Tibial nerve (tissue), 4 donors: Measurements from ENCODE around the gene RGR. TPM values are rescaled to one million over a fixed set of nuclear protein-coding genes. Genes with fewer than 3 reads are reported as not detected.

Source experiments
- DNase-seq, 2 donors: peaks; one replicate each; pipeline ENCODE4 v3.0.0-alpha.2; 2019; ENCODE audit warnings: low spot score in 2 of 2
- H3K27ac ChIP-seq, 4 donors: fragments of 200-600 bp; sonication (generic) in 3 of 4; one replicate each; pipeline ENCODE4 v1.5.1; 2017 to 2019; ENCODE audit warnings: mild to moderate bottlenecking in 1 of 4
- H3K27me3 ChIP-seq, 2 donors: fragments of 200-600 bp; sonication (generic) in 1 of 2; one replicate each; pipeline versions ENCODE4 v1.5.1 to v1.6.0; 2017 to 2019
- H3K36me3 ChIP-seq, 3 donors: fragments of 200-600 bp; sonication (generic); one replicate each; pipeline ENCODE4 v1.5.1; 2018 to 2019
- H3K4me1 ChIP-seq, 4 donors: fragments of 200-600 bp; sonication (generic) in 3 of 4; one replicate each; pipeline ENCODE4 v1.5.1; 2017 to 2019
- H3K4me3 ChIP-seq, 4 donors: fragments of 200-600 bp; sonication (generic) in 3 of 4; one replicate each; pipeline ENCODE4 v1.5.1; 2017 to 2019; ENCODE audit warnings: mild to moderate bottlenecking in 1 of 4, moderate library complexity in 1 of 4
- H3K9me3 ChIP-seq, 4 donors: fragments of 200-600 bp; sonication (generic) in 3 of 4; one replicate each; pipeline ENCODE4 v1.5.1; 2017 to 2019
- EP300 ChIP-seq, 2 donors: sonication (generic); formaldehyde crosslinking; IDR thresholded peaks; one replicate each; pipeline ENCODE4 v1.6.1; 2017; ENCODE audit warnings: antibody characterized with exemption in 2 of 2, mild to moderate bottlenecking in 1 of 2
- POLR2A ChIP-seq, 2 donors: fragments of 450-650 bp; IDR thresholded peaks; one replicate each; pipeline ENCODE4 v1.6.1; 2017; ENCODE audit warnings: antibody characterized with exemption in 2 of 2, mild to moderate bottlenecking in 2 of 2, moderate library complexity in 2 of 2
- WGBS, 2 donors: methylation state at CpG; one replicate each; pipeline ENCODE4 v1.1.5; 2018; 5-methylcytosine and 5-hydroxymethylcytosine counted together
- total RNA-seq, 4 donors: library from RNA; depleted of rRNA; stranded (reverse); fragments of >200 nt; gene quantifications; one replicate each; pipeline ENCODE4 v1.1.0, GENCODE V29; 2016
- TF ChIP-seq, protein P1 (sequence below), 5 experiments: fragments of 200-600 bp in 3 of 5; fragments of 450-650 bp in 2 of 5; sonication (generic) in 3 of 5; IDR thresholded peaks; one replicate each; pipeline ENCODE4 v1.5.1; 2016 to 2019; ENCODE audit warnings: antibody characterized with exemption in 5 of 5, mild to moderate bottlenecking in 3 of 5, moderate library complexity in 2 of 5

Gene RGR
- total RNA-seq, 4 donors from 2014 or later, result 0.42 TPM; not detected in 3

DNA sequence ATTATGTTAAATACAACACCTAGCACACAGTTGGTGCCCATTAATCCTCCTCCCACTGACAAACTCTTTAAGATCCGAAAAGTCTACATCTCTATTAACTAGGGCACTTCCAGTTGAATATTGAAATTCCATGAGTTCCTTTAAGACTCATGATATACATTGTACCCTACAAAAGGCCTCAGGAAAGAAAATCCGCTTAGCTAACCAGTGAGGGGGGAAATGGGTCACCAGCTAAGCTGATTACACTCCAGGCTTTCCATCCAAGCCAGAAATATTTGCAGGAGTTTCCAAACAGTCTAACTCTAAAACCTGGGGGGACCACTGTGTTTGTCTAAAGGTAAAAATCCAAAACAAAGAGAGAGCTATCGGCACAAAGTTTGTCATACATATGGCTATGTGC, 18.2 kb upstream of the RGR start:
- 74 to 80% methylated on average over 3 of the region's 3 CpGs for WGBS, 2 donors
- Histone ChIP-seq H3K4me3 (no peak overlapping the region), H3K27me3 (no peaks in the 10 kb centered on the region), H3K4me1 (no peaks in the 10 kb centered on the region), H3K27ac (no peak overlapping the region), H3K36me3 (no peaks in the 10 kb centered on the region), H3K9me3 (no peaks in the 10 kb centered on the region)
- no peak for TF ChIP-seq POLR2A (IDR thresholded peaks at IDR 0.05)
- no peak for TF ChIP-seq EP300 (IDR thresholded peaks at IDR 0.05)
- TF ChIP-seq, protein P1, sequence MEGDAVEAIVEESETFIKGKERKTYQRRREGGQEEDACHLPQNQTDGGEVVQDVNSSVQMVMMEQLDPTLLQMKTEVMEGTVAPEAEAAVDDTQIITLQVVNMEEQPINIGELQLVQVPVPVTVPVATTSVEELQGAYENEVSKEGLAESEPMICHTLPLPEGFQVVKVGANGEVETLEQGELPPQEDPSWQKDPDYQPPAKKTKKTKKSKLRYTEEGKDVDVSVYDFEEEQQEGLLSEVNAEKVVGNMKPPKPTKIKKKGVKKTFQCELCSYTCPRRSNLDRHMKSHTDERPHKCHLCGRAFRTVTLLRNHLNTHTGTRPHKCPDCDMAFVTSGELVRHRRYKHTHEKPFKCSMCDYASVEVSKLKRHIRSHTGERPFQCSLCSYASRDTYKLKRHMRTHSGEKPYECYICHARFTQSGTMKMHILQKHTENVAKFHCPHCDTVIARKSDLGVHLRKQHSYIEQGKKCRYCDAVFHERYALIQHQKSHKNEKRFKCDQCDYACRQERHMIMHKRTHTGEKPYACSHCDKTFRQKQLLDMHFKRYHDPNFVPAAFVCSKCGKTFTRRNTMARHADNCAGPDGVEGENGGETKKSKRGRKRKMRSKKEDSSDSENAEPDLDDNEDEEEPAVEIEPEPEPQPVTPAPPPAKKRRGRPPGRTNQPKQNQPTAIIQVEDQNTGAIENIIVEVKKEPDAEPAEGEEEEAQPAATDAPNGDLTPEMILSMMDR (IDR thresholded peaks at IDR 0.05), result no peak
- no peak for DNase-seq

DNA sequence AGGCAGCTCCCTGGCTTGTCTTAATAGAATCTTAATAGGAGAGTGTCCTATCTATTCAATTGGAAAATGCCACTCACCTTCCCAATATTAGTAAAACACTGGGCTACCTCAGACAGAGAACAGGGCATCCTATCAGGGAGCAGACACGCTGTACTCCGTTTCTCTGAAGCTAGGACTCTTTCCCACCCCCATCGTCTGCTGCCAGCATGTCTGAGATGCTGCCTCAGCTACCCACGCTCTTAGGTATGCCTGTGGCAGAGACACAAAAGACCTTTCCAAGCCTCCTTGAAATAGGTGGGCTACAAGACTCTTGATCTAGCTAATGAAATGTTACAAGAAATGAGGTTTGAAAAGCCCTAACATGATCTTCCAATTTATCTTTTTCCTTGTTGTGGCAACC, 17.0 kb upstream of the RGR start:
- Histone ChIP-seq H3K27ac (no peak overlapping the region), H3K27me3 (no peaks in the 10 kb centered on the region), H3K4me1 (no peaks in the 10 kb centered on the region), H3K4me3 (no peak overlapping the region), H3K9me3 (no peaks in the 10 kb centered on the region), H3K36me3 (no peaks in the 10 kb centered on the region)
- WGBS, 2 donors, result 63 to 68% methylated on average over 4 of the region's 4 CpGs
- no peak for DNase-seq
- TF ChIP-seq EP300 (IDR thresholded peaks at IDR 0.05) (no peak), POLR2A (IDR thresholded peaks at IDR 0.05) (no peak)
- TF ChIP-seq, protein P1 (IDR thresholded peaks at IDR 0.05), result no peak

DNA sequence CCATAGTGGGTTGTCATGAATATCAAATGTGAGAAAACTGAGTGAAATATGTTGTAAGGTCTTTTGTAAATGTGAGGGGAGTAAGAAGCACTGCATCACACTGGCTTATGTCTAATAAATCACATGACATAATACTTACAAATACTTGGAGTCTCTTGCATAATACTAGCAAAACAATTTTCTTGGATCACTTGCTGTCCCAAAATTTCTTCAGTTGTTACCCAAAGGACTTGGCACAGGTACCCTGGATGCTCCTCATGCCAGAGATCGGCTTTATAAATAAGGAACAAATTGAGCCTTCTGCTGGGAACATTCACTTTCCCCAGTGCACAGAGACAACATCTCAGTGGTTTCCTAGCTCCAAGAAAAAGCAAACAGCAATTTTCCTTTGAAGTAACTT, 14.5 kb upstream of the RGR start:
- no peak for DNase-seq
- 50 to 64% methylated on average over 1 of the region's 1 CpG for WGBS, 2 donors
- no peak overlapping the region for H3K27ac ChIP-seq

DNA sequence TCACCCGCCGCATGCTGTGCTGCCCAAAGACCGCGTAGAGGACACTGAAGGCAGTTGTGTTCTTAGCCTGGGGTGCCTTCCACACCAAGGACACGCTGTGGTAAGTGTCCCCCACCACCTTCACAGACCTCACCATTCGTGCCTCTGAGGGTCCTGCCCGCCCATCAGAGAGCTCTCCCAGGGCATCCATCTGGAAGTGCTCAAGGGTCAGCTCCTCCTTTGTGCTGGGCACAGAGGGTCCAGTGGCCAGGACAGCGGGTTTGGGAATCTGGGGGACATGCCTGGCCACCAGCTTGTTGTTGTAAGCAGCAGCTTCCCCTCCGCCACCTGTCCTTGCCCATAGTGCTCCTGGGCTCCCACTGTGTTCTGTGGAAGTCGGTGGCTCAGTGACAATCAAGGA, 12.5 kb upstream of the RGR start:
- TF ChIP-seq, protein P1 (IDR thresholded peaks at IDR 0.05), result no peak
- no peak for TF ChIP-seq POLR2A (IDR thresholded peaks at IDR 0.05)
- TF ChIP-seq EP300 (IDR thresholded peaks at IDR 0.05), result no peak
- no peaks in the 10 kb centered on the region for H3K36me3 ChIP-seq
- H3K27me3 ChIP-seq, result peaks cover 0 to 8% of the 10 kb centered on the region in 2 donors
- DNase-seq, result no peak
- no peak overlapping the region for H3K4me3 ChIP-seq
- H3K27ac ChIP-seq, result no peak overlapping the region
- no peaks in the 10 kb centered on the region for H3K4me1 ChIP-seq
- WGBS, 2 donors, result 84 to 89% methylated on average over 10 of the region's 10 CpGs
- no peaks in the 10 kb centered on the region for H3K9me3 ChIP-seq

More for the DNA sequence above, 14.5 kb upstream of the RGR start:
- Histone ChIP-seq H3K4me3 (no peak overlapping the region), H3K4me1 (no peaks in the 10 kb centered on the region), H3K9me3 (no peaks in the 10 kb centered on the region), H3K27me3 (peaks cover 0 to 3% of the 10 kb centered on the region in 2 donors), H3K36me3 (no peaks in the 10 kb centered on the region)
- TF ChIP-seq, protein P1 (IDR thresholded peaks at IDR 0.05), result no peak
- TF ChIP-seq EP300 (IDR thresholded peaks at IDR 0.05) (no peak), POLR2A (IDR thresholded peaks at IDR 0.05) (no peak)

DNA sequence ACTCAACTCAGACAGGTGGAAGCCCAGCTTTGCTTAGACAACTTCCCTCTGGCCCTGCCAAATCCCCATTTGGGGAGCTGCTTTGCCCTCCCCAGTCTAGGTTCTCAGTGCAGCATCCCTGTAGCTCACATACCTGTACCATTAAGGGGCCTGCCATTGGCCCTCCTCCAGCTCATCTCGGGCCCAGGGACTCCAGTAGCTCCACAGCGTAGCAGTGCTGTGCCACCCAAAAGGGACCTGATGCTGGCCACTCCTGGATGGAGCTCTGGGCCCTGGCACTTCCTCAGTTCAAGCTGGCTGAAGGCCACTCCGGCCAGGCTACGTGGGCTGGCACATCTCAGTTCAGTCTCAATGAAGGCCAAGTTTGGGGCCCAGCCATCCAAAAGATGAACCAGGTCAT, 10.9 kb upstream of the RGR start:
- TF ChIP-seq EP300 (IDR thresholded peaks at IDR 0.05), result no peak
- TF ChIP-seq POLR2A (IDR thresholded peaks at IDR 0.05), result no peak
- TF ChIP-seq, protein P1 (IDR thresholded peaks at IDR 0.05), result no peak
- H3K4me3 ChIP-seq, result no peak overlapping the region
- H3K4me1 ChIP-seq, result no peaks in the 10 kb centered on the region
- H3K27me3 ChIP-seq, result peaks cover 0 to 10% of the 10 kb centered on the region in 2 donors
- DNase-seq, result no peak
- H3K27ac ChIP-seq, result no peak overlapping the region
- no peaks in the 10 kb centered on the region for H3K9me3 ChIP-seq
- WGBS, 2 donors, result 70 to 86% methylated on average over 2 to 4 of the region's 4 CpGs
- H3K36me3 ChIP-seq, result no peaks in the 10 kb centered on the region
